GM19099 (cell line): Measurements from ENCODE around the gene ZDHHC8.

Experiments
- POLR2A ChIP-seq: IDR thresholded peaks from 3 replicates; pipeline ENCODE4 v1.6.1; 2011; ENCODE audit warnings: low read depth; ENCODE audit not compliant: insufficient read length; ENCODE audit errors: extremely low read depth

Gene ZDHHC8, protein sequence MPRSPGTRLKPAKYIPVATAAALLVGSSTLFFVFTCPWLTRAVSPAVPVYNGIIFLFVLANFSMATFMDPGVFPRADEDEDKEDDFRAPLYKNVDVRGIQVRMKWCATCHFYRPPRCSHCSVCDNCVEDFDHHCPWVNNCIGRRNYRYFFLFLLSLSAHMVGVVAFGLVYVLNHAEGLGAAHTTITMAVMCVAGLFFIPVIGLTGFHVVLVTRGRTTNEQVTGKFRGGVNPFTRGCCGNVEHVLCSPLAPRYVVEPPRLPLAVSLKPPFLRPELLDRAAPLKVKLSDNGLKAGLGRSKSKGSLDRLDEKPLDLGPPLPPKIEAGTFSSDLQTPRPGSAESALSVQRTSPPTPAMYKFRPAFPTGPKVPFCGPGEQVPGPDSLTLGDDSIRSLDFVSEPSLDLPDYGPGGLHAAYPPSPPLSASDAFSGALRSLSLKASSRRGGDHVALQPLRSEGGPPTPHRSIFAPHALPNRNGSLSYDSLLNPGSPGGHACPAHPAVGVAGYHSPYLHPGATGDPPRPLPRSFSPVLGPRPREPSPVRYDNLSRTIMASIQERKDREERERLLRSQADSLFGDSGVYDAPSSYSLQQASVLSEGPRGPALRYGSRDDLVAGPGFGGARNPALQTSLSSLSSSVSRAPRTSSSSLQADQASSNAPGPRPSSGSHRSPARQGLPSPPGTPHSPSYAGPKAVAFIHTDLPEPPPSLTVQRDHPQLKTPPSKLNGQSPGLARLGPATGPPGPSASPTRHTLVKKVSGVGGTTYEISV

DNA sequence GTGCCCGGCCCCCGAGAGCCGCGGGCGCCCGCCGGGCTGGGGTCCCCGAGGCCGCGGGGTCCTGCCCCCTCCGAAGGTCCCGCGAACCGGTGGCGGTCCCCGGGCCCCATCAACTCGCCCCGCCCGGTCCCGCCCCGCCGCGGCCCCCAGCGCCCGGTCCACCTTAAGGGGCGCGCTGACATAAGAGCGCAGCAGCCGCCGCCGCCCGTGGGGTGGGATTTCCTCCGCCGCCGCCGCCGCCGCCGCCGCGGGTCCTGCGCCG is at the start of gene ZDHHC8:
Gene ZDHHC8 (plus strand): TSS at position 208 of the 262 bp plus-strand sequence. CDS start 144 bp downstream, outside the sequence.
- TF ChIP-seq POLR2A: no peak

- no peak for TF ChIP-seq POLR2A
Observed at GRCh38 chr22:20083157-20083890, 48.3 kb upstream of the ZDHHC8 start.

DNA sequence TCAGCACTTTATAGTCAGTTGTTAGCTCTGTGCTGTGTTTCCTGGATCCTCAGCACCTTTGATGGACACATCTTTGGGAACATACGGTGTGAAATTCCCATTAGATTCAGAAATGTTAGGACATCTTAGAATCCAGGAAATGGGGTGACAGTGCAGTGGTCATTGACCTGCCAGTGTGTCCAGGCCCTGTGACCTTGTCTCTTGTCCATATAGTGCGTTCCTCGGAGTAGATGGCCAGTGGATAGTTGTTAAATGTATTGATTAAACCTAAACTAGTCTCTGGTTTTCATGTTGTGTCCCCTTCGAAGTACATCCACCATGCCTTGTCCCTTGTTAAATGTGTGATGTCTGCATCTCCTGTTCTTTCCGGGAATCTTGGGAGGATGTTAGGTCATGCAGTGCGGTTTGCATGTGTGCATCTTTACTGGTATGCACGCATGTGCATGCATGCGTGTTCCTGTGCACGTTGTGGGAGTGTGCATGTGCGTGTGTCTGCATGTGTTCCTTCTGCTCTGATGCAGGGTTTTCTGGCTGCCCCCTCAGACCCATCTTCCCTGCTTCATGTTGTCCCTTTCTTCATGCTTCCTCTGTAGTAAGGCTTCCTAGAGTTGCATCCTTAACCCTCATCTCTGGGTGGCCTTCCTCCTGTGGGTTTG is 47.6 kb upstream of the ZDHHC8 start:
- no peak for TF ChIP-seq POLR2A

DNA sequence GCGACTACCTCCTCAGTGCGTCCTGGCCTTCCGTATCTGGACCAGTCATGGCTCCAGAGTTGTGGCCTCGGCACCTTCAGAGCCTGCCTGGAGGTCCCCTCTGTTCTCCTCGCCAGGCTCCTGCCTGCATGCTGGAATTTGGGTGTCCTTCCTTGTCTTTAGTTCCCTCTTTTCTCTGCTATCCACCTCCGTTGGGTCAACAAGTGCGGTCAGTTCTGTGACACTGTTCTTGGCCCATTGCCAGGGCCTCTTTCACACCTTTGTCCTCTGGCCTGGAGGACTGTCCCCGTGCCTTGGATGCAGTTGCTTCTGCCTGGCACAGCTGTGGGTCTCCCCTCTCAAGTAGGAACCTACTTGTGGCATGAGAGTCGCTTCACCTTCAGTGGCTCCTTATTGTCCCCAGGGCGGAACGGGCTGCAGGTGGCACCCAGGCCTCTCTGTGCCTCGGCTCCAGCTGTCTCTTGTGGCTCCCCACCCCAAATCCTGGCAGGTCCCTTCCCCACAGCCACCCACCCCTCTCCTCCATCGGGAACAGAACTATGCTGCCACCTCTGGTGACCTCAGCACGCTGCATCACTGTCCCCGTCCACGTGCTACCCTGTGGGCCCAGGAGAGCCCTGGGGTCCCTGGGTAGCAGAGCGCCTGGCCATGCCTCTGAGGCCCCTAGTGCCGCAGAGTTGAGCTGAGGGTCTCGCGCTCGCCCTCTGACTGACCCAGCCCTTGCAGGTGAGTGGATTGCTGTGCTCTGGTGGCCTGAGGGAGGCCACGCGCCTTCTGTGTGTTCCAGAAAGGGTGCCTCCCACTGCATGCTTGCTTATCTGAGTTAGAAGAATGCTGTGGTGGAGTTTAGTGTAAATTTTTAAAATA is 46.8 kb upstream of the ZDHHC8 start:
- no peak for TF ChIP-seq POLR2A

- no peak for TF ChIP-seq POLR2A
Observed at GRCh38 chr22:20085651-20086050, 46.0 kb upstream of the ZDHHC8 start.

GRCh38 chr22:20086101-20086599 is 45.5 kb upstream of the ZDHHC8 start:
- TF ChIP-seq POLR2A: no peak

DNA sequence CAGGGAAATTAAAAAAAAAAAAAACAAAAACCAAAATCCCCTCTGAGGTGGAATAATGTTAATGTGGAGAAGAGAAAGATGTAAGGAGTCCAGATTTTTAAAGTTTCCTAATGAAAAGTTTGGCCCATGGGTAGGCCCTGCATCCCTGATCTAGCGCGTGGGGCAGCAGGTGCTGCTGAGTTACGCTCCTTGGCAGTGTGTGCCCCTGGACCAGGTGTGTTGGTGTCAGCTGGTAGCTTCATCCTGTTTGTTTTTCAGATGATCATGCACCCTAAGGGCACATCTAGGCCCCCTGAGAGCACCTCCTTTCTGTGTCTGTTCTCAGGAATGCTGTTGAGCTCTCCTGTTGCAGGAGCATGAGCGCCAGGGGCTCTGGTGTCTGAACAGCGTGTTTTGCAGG is 44.8 kb upstream of the ZDHHC8 start:
- no peak for TF ChIP-seq POLR2A

- no peak for TF ChIP-seq POLR2A
Observed at GRCh38 chr22:20087319-20088262, 44.0 kb upstream of the ZDHHC8 start.

- TF ChIP-seq POLR2A: no peak
Observed at GRCh38 chr22:20088263-20088648, 43.3 kb upstream of the ZDHHC8 start.

- TF ChIP-seq POLR2A: no peak
Observed at GRCh38 chr22:20089226-20089976, 42.2 kb upstream of the ZDHHC8 start.

DNA sequence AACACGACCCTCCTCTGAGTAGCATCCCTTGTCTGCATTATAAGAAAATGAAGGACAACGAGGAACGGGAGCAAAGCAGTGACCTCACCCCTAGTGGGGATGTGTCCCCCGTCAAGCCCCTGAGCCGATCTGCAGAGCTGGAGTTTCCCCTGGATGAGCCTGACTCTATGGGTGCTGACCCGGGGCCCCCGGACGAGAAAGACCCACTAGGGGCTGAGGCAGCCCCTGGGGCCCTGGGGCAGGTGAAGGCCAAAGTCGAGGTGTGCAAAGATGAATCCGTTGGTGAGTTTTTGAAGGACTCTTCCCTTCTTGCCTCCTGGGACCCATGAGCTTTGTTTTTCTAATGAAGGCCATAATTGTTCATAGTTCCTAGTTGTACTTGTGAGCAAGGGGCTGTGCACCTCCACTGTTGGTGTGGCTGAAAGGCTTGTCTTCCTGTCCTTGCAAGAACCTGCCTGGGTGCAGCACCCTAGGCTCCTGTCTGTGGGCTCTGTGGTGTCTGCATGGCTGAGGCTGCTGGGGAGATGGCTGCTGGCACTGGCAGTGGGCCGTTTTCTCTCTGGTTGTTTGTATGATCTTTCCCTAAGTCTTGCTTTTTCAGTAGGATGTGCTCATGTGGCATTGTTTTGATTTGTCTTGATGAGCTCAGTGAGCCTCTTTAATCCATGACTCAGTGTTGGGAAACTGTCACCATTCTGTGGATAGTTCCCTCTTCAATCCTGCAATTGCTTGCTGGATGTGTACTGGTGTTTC is 41.5 kb upstream of the ZDHHC8 start:
- TF ChIP-seq POLR2A: no peak
